Rectal smooth muscle tissue (tissue), 1 donor: ENCODE data around the gene FMN2.

ENCODE experiments used
- H3K27ac ChIP-seq: one replicate; pipeline ENCODE4 v1.7.0; 2013; ENCODE audit warnings: low read depth, low read length, inconsistent platforms
- H3K27me3 ChIP-seq: one replicate; pipeline ENCODE4 v1.7.0; 2013; ENCODE audit warnings: low read length; ENCODE audit not compliant: control insufficient read depth, insufficient read depth
- H3K36me3 ChIP-seq: one replicate; pipeline ENCODE4 v1.7.0; 2013; ENCODE audit warnings: low read length; ENCODE audit not compliant: control insufficient read depth, insufficient read depth
- H3K4me1 ChIP-seq: one replicate; pipeline ENCODE4 v1.7.0; 2013; ENCODE audit warnings: low read length; ENCODE audit not compliant: control insufficient read depth, insufficient read depth
- H3K4me3 ChIP-seq: one replicate; pipeline ENCODE4 v1.7.0; 2013; ENCODE audit warnings: low read length
- H3K9ac ChIP-seq: one replicate; pipeline ENCODE4 v1.7.0; 2013; ENCODE audit warnings: low read length

FMN2 gene

DNA sequence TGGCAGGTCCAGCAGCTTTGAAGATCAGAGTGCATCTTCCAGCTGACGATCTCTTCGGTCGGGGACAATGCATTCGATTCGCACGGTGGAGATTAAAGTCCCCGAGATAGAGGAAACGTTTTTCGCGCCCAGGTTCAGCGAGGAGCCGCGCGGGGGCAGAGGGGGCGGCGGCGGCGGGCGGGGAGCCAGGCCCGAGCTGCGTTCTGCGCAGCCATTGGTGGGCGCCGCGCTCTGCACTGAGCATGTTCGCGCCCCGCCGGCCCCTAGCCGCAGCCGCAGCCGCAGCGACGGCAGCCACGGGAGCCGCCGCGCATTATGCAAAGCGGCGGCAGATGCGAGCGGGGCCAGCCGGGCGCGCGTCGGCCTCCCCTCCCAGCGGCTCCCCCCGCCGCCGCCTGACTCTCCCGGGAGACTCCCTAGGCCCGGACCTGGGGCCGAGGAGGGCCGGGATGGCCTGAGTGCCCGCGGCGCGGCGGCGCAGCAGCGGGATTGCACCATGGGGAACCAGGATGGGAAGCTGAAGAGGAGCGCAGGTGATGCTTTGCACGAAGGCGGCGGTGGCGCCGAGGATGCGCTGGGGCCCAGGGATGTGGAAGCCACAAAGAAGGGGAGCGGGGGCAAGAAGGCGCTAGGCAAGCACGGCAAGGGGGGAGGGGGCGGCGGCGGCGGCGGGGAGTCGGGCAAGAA, at the start of gene FMN2:
FMN2 (plus strand) TSS at position 270 of the 687 bp plus-strand sequence; CDS start at position 497, 227 bp downstream.
- Histone ChIP-seq H3K27me3 (no peaks in the 10 kb centered on the region), H3K36me3 (no peaks in the 10 kb centered on the region), H3K4me1 (no peaks in the 10 kb centered on the region), H3K4me3 (peak within 1 kb of the TSS; percentile 65), H3K9ac (no peak within 1 kb of the TSS), H3K27ac (peak within 1 kb of the TSS; percentile 74)

DNA sequence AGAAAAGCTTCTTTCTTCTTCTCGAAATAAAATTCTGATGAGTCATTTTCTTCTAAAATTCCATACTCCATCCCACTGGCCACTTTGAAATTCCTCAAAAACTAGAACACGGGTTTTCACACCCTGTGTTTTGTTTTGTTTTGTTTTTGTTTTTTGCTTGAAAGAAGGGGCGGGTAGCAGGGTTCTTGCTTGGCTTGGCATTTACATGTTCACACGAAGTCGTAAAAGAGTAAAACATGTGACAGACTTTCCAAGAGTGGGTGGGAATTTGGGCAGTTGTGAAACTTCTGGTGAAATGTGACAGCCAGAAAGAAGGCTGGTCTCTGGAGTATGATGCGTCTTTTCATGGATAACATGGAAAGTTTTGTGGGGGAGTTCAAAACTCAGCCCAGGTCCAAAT, 47.1 kb upstream of the FMN2 start:
- H3K36me3 ChIP-seq, result no peaks in the 10 kb centered on the region
- H3K27ac ChIP-seq, result no peak overlapping the region
- H3K4me1 ChIP-seq, result no peaks in the 10 kb centered on the region
- no peak overlapping the region for H3K9ac ChIP-seq
- H3K4me3 ChIP-seq, result no peak overlapping the region
- H3K27me3 ChIP-seq, result no peaks in the 10 kb centered on the region

DNA sequence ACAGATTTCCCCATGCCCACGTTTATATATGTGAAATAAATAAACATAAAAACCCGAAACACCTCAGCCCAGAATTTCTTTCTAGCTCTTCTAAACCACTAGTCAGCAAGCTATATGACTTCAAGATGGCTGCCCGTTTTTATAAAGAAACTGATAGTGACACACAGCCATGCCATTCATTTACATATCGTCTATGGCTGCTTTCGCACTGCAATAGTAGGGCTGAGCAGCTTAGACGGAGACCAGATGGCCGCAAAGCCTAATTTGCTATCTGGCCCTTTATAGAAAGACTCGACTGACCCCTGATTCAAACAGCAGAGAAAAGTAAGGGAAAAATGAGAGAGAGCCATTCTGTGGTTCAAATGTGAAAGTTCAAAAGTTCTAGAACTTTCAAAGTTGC, 45.7 kb upstream of the FMN2 start:
- Histone ChIP-seq H3K4me3 (no peak overlapping the region), H3K36me3 (no peaks in the 10 kb centered on the region), H3K27me3 (no peaks in the 10 kb centered on the region), H3K4me1 (no peaks in the 10 kb centered on the region), H3K9ac (no peak overlapping the region), H3K27ac (no peak overlapping the region)

DNA sequence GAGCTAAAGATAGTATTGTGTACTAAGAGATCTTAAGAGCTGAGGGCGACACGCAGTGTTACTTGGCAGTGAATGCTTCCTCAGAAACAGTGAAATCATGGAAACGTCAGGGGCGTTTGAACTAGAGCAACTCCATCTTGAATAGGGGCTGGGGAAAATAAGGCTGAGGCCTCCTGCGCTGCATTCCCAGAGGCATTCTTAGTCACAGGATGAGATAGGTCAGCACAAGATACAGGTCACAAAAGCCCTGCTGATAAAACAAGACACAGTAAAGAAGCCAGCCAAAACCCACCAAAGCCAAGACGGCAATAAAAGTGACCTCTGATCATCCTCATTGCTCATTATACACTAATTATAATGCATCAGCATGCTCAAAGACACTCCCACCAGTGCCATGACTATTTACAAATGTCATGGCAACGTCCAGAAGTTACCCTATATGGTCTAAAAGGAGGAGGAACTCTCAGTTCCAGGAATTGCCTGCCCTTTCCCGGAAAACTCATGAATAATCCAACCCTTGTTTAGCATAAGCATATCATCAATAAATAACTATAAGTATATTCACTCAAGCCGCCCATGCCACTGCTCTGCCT, 37.5 kb upstream of the FMN2 start:
- no peaks in the 10 kb centered on the region for H3K27me3 ChIP-seq
- no peak overlapping the region for H3K4me3 ChIP-seq
- no peak overlapping the region for H3K27ac ChIP-seq

DNA sequence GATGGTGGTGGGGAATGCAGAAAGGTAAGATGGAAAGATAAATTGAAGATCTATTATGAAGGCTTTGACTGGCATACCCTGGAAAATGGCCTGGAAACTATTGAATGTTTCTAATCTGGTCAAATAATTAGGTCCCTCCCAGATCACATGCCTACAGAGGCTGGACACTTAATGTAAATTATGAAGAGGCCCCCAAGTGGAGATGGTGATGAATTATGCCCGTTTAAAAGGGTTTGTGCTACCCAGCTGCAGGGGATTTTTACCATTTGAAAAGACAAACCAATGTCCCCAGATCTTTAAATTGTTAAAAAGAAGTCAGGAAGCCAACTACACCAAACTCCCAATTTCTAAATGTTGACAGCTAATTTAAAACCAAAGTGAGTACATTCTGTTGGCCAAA, 35.7 kb upstream of the FMN2 start:
- no peaks in the 10 kb centered on the region for H3K36me3 ChIP-seq
- H3K27me3 ChIP-seq, result no peaks in the 10 kb centered on the region
- H3K9ac ChIP-seq, result no peak overlapping the region
- no peaks in the 10 kb centered on the region for H3K4me1 ChIP-seq
- no peak overlapping the region for H3K4me3 ChIP-seq
- H3K27ac ChIP-seq, result no peak overlapping the region

More for the DNA sequence above, 37.5 kb upstream of the FMN2 start:
- Histone ChIP-seq H3K4me1 (no peaks in the 10 kb centered on the region), H3K36me3 (no peaks in the 10 kb centered on the region), H3K9ac (no peak overlapping the region)

DNA sequence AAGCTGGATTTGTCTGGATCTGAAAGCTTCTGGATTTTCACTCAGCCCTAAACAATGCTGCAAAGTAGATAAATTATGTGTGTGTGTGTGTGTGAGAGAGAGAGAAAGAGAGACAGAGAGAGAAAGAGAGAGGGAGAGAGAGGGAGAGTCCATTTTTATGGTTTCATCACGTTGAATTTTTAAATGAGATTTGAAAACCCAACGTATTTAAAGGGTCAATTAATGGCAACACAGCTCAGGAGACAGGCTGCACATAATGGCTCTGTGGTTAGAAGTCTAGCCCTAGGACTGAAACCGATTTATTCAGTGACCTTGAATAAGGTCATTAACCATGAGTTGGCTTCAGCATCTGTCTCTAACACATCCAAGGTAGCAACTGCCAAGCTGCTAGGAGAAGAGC, 35.3 kb upstream of the FMN2 start:
- H3K4me3 ChIP-seq, result no peak overlapping the region
- no peak overlapping the region for H3K27ac ChIP-seq
- H3K36me3 ChIP-seq, result no peaks in the 10 kb centered on the region
- no peaks in the 10 kb centered on the region for H3K27me3 ChIP-seq
- no peak overlapping the region for H3K9ac ChIP-seq
- no peaks in the 10 kb centered on the region for H3K4me1 ChIP-seq

DNA sequence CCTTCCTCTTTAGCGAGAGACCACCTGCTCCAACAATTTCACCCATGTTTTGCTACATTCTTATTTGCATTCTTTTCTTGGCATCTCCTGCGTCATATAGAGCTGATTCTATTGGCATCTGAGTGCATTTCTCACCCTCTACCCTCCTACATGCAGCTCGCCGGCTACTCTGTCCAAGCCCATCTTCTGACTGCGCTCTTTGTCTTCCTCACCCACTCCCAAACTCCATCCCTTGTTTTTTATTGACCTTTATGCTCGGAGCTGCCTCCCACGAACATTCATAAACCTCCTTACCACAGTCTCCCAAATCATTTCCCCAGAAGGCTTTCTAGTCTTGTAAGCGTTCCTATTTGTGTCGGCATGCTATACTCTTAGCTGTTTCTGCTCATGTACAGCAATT, 33.6 kb upstream of the FMN2 start:
- H3K36me3 ChIP-seq, result no peaks in the 10 kb centered on the region
- H3K27me3 ChIP-seq, result no peaks in the 10 kb centered on the region
- no peak overlapping the region for H3K27ac ChIP-seq
- no peak overlapping the region for H3K9ac ChIP-seq
- no peaks in the 10 kb centered on the region for H3K4me1 ChIP-seq
- H3K4me3 ChIP-seq, result no peak overlapping the region

DNA sequence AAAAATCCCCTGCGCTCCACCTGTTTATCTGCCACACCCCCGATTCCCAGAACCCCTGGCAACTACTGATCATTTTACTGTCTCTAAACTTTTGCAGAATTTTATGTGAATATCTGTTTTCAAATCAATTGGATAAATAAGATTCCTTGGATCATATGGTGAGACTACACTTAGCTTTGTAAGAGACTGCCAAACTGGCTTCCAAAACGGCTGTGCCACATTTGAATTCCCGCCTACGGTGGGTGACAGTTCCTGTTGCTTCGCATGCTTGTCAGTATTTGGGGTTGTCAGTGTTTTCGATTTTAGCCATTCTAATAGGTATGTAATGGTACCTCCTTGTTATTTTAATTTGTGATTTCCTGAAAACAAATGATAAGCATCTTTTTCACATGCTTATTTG, 22.7 kb upstream of the FMN2 start:
- Histone ChIP-seq H3K36me3 (no peaks in the 10 kb centered on the region), H3K27me3 (no peaks in the 10 kb centered on the region), H3K4me1 (no peaks in the 10 kb centered on the region), H3K27ac (no peak overlapping the region), H3K4me3 (no peak overlapping the region), H3K9ac (no peak overlapping the region)

DNA sequence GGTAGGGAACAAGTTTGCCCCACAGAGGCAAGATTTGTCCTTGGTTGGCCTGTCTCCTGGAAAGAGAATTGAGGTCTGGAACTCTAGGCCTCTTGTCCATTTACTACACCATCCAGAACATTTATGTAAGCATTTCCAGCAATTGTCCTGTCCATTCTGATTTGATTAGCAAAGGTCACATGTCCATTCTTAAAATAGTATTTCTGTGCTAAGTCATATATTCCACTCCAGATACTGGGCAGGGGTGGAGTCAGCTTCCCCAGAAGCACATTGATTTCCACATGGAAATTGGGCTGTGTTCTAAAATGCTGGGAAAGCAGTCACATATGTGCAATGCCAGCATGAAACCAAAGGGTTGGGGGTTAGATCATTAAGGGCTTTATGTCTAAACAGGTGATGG, 21.5 kb upstream of the FMN2 start:
- Histone ChIP-seq H3K36me3 (no peaks in the 10 kb centered on the region), H3K27me3 (no peaks in the 10 kb centered on the region), H3K9ac (no peak overlapping the region), H3K27ac (no peak overlapping the region), H3K4me3 (no peak overlapping the region), H3K4me1 (no peaks in the 10 kb centered on the region)

DNA sequence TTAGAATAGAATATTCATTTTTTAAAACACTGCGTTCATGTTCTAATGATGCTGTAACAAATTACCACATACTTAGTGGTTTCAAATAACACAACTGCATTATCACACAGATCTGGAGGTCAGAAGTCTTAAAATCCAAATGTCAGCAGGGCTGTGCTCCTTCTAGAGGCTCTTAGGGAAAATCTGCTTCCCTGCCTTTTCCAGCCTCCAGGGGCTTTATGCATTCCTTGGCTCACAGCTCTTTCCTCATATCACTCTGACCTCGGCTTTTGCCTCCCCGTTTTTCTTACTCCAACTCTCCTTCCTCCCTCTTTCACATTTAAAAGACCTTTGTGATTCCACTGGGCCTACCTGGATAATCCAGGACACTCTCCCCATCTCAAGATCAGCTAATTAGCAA, 18.6 kb upstream of the FMN2 start:
- no peak overlapping the region for H3K9ac ChIP-seq
- no peaks in the 10 kb centered on the region for H3K27me3 ChIP-seq
- no peaks in the 10 kb centered on the region for H3K4me1 ChIP-seq
- no peaks in the 10 kb centered on the region for H3K36me3 ChIP-seq
- H3K4me3 ChIP-seq, result no peak overlapping the region
- no peak overlapping the region for H3K27ac ChIP-seq

DNA sequence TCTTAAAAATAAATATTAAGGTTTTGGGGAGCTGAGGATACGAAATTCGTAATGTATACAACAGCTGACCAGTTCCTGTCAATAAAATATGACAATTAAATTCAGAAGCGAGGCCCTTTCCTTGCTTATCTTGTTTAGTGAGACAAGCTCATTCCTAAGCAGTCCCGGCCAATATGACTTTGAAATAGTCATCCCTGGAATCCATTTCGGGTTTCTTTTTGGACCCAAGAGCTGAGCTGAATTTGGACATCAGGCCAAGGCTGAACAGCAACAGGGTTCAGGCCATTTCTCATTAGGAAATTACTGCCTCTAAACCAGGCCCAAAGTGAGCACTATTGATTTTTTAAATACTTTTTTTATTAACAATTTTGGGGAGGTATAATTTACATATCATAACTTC, 17.3 kb upstream of the FMN2 start:
- Histone ChIP-seq H3K27me3 (no peaks in the 10 kb centered on the region), H3K4me1 (no peaks in the 10 kb centered on the region), H3K36me3 (no peaks in the 10 kb centered on the region), H3K27ac (no peak overlapping the region), H3K9ac (no peak overlapping the region), H3K4me3 (no peak overlapping the region)

DNA sequence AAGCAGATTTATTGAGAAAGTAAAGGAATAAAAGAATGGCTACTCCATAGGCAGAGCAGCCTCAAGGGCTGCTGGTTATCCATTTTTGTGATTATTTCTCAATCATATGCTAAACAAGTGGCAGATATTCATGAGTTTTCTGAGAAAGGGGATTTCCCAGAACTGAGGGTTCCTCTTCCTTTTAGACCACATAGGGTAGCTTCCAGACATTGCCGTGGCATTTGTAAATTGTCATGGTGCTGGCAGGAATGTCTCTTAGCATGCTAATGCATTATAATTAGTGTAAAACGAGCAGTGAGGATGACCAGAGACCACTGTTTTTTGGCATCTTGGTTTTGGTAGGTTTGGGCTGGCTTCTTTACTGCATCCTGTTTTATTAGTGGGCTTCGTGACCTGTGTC, 16.8 kb upstream of the FMN2 start:
- Histone ChIP-seq H3K27ac (no peak overlapping the region), H3K36me3 (no peaks in the 10 kb centered on the region), H3K27me3 (no peaks in the 10 kb centered on the region)

DNA sequence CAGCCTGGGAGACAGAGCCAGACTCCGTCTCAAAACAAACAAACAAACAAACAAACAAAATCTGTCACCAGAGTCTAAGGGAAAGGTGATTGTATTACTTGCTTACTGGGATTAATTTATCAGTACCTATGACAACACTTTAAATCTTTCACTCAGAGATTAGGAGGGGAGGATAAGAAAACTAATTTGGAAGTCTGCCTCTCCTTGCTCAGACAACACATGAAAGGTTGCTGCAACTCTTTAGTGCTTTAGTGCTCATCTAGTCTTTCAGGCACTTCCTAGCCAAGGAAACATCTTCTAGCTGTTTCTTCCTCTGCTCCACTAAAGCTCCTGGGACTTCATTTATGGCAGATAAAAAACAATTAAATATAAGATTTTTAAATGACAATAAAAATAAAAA, 7.3 kb upstream of the FMN2 start:
- Histone ChIP-seq H3K4me1 (no peaks in the 10 kb centered on the region), H3K36me3 (no peaks in the 10 kb centered on the region), H3K27me3 (no peaks in the 10 kb centered on the region), H3K4me3 (no peak overlapping the region), H3K9ac (no peak overlapping the region), H3K27ac (no peak overlapping the region)

More for the DNA sequence above, 16.8 kb upstream of the FMN2 start:
- no peaks in the 10 kb centered on the region for H3K4me1 ChIP-seq
- H3K9ac ChIP-seq, result no peak overlapping the region
- H3K4me3 ChIP-seq, result no peak overlapping the region
